IPS DF 4.7 (cell line): Measurements from ENCODE around the gene HTR7.
"Not testable (repeated sequence)": the region's sequence is repeated elsewhere in the genome, so short reads cannot be mapped to it uniquely, and the experiment has no call there.

ENCODE experiments used
- DNase-seq: peaks from one replicate; pipeline ENCODE4 v3.0.0-alpha.2; 2013; ENCODE audit warnings: low spot score; ENCODE audit errors: extremely low read depth

Gene HTR7

GRCh38 chr10:90857635-90858460 is at the start of gene HTR7:
TSS of gene HTR7 (minus strand) at chr10:90858039. CDS start at chr10:90857671, 368 bp downstream.
- no peak for DNase-seq

- no peak for DNase-seq
These were observed 48.8 kb upstream of the HTR7 start for GRCh38 chr10:90906596-90906995.

- DNase-seq = no peak
These were observed 48.1 kb upstream of the HTR7 start for GRCh38 chr10:90905925-90906324.

- not testable (repeated sequence) for DNase-seq
These were observed 39.1 kb upstream of the HTR7 start for GRCh38 chr10:90896916-90897315.

- DNase-seq = no peak
These were observed 35.4 kb upstream of the HTR7 start for GRCh38 chr10:90893190-90893589.

GRCh38 chr10:90890347-90890746 is 32.5 kb upstream of the HTR7 start:
- no peak for DNase-seq

GRCh38 chr10:90889636-90890035 is 31.8 kb upstream of the HTR7 start:
- DNase-seq = no peak

GRCh38 chr10:90888387-90888786 is 30.5 kb upstream of the HTR7 start:
- DNase-seq = no peak

GRCh38 chr10:90887555-90887954 is 29.7 kb upstream of the HTR7 start:
- DNase-seq = no peak

- no peak for DNase-seq
These were observed 27.3 kb upstream of the HTR7 start for GRCh38 chr10:90885176-90885575.

- DNase-seq = no peak
These were observed 26.6 kb upstream of the HTR7 start for GRCh38 chr10:90884431-90884830.

- DNase-seq = not testable (repeated sequence)
These were observed 22.4 kb upstream of the HTR7 start for GRCh38 chr10:90880059-90880719.

GRCh38 chr10:90879062-90879461 is 21.2 kb upstream of the HTR7 start:
- no peak for DNase-seq

GRCh38 chr10:90872648-90873020 is 14.8 kb upstream of the HTR7 start:
- DNase-seq = no peak

GRCh38 chr10:90871766-90872647 is 14.2 kb upstream of the HTR7 start, which contains the start of gene RPP30:
TSS of gene RPP30 (plus strand) at chr10:90871974. CDS start at chr10:90871987, 13 bp downstream.
- no peak for DNase-seq

GRCh38 chr10:90871279-90871765 is 13.5 kb upstream of the HTR7 start:
- DNase-seq = peak; percentile 86

- DNase-seq = no peak
These were observed 8.3 kb upstream of the HTR7 start for GRCh38 chr10:90866050-90866598.

GRCh38 chr10:90865401-90865800 is 7.6 kb upstream of the HTR7 start:
- DNase-seq = no peak

- DNase-seq = no peak
These were observed 5.2 kb upstream of the HTR7 start for GRCh38 chr10:90862908-90863514.

- DNase-seq = no peak
These were observed 3.0 kb upstream of the HTR7 start for GRCh38 chr10:90860790-90861189.

GRCh38 chr10:90859321-90859751 is 1.5 kb upstream of the HTR7 start:
- DNase-seq = no peak
